K562 (cell line): ENCODE results near the gene RAD50. TPM values are rescaled to one million over a fixed set of nuclear protein-coding genes. Genes with fewer than 3 reads are reported as not detected.

Experiments
- ATAC-seq: fragments of 200-7000 bp; cut with Tn5 transposase; 3 replicates; pipeline ENCODE4 v1.9.1; 2020; ENCODE audit warnings: moderate library complexity
- BruUV-seq: library from RNA; stranded (reverse); fragments of 400-500 nt; replicated peaks from 2 replicates; lab custom pipeline; 2021; lab: Mats Ljungman, UMichigan
- CTCF ChIA-PET: fragments of 300-600 bp; formaldehyde crosslinking; extraction: SDS; loops from one replicate; lab custom pipeline; 2021; ENCODE audit warnings: low intra/inter-chr PET ratio; lab: Yijun Ruan, JAX
- POLR2A ChIA-PET: fragments of 300-600, 350-650 bp; sonication (Branson Sonifier 250); formaldehyde crosslinking; extraction: SDS; loops from one replicate; lab custom pipeline; 2021; ENCODE audit warnings: antibody characterized with exemption, inconsistent platforms; lab: Yijun Ruan, JAX
- DNase-seq, 4 experiments: peaks; one replicate each; pipeline versions ENCODE4 v3.0.0 to v3.0.0-alpha.2; 2011 to 2018; ENCODE audit warnings: low spot score in 3 of 4, mixed read lengths in 3 of 4; ENCODE audit errors: extremely low read depth in 1 of 4
- FAIRE-seq: peaks from 2 replicates; lab custom pipeline; 2011; peaks lifted over from hg19 to GRCh38; lab: Jason Lieb, UNC
- H2AFZ ChIP-seq: 2 replicates; pipeline ENCODE4 v1.6.0; 2011; ENCODE audit warnings: low read depth, low read length, control low read depth, inconsistent platforms
- H3K27ac ChIP-seq: fragments of 200-600 bp; 3 replicates; pipeline ENCODE4 v1.8.0; 2011; ENCODE audit warnings: low read depth, mild to moderate bottlenecking, control low read depth, inconsistent platforms, low read length, moderate library complexity, mixed read lengths; ENCODE audit errors: extremely low read depth
- H3K27me3 ChIP-seq, 2 experiments: fragments of 300-600 bp in 1 of 2; 2 replicates in 1 of 2; 3 replicates in 1 of 2; pipeline versions ENCODE4 v1.6.0 to v1.8.0; 2011; ENCODE audit warnings: inconsistent platforms in 2 of 2, low read length in 2 of 2, mild to moderate bottlenecking in 1 of 2, mixed read lengths in 1 of 2, moderate library complexity in 1 of 2; ENCODE audit not compliant: control insufficient read depth in 2 of 2, insufficient read depth in 2 of 2
- H3K36me3 ChIP-seq: fragments of 300-600 bp; 3 replicates; pipeline ENCODE4 v1.8.0; 2011; ENCODE audit warnings: mild to moderate bottlenecking, low read length, inconsistent platforms; ENCODE audit not compliant: control insufficient read depth, insufficient read depth
- H3K4me1 ChIP-seq, 2 experiments: fragments of 200-600 bp in 1 of 2; replicated peaks in 1 of 2; 2 replicates in 1 of 2; 3 replicates in 1 of 2; pipeline versions ENCODE4 v1.5.1 to v1.8.0; 2011; ENCODE audit warnings: inconsistent platforms in 2 of 2, low read length in 2 of 2, mild to moderate bottlenecking in 1 of 2, mixed read lengths in 1 of 2, moderate library complexity in 1 of 2; ENCODE audit not compliant: control insufficient read depth in 2 of 2, insufficient read depth in 2 of 2
- H3K4me2 ChIP-seq: 2 replicates; pipeline ENCODE4 v1.6.1; 2011; ENCODE audit warnings: low read length, control low read depth, inconsistent platforms, mixed read lengths; ENCODE audit not compliant: insufficient read depth
- H3K4me3 ChIP-seq: fragments of 200-600 bp; sonication (generic), shearing (Covaris generic); 2 replicates; pipeline ENCODE4 v1.5.1; 2016; ENCODE audit warnings: control low read depth, inconsistent platforms
- H3K79me2 ChIP-seq: fragments of 200-600 bp; 3 replicates; pipeline ENCODE4 v1.8.0; 2011; ENCODE audit warnings: low read length, inconsistent platforms; ENCODE audit not compliant: control insufficient read depth, insufficient read depth
- H3K9ac ChIP-seq, 2 experiments: 2 replicates each; pipeline versions ENCODE4 v1.6.0 to v1.6.1; 2011; ENCODE audit warnings: low read depth in 2 of 2, low read length in 2 of 2, control low read depth in 1 of 2, inconsistent platforms in 1 of 2, mild to moderate bottlenecking in 1 of 2, mixed read lengths in 1 of 2; ENCODE audit not compliant: insufficient read depth in 1 of 2
- H3K9me1 ChIP-seq: one replicate; pipeline ENCODE4 v1.6.0; 2011; ENCODE audit warnings: inconsistent platforms, mild to moderate bottlenecking, low read length, moderate library complexity; ENCODE audit not compliant: control insufficient read depth, insufficient read depth
- H3K9me3 ChIP-seq: replicated peaks from 2 replicates; pipeline ENCODE4 v1.5.1; 2011; ENCODE audit warnings: low read depth, low read length, inconsistent platforms; ENCODE audit not compliant: control insufficient read depth, insufficient read depth
- H4K20me1 ChIP-seq: replicated peaks from 2 replicates; pipeline ENCODE4 v1.6.1; 2011; ENCODE audit warnings: low read length, inconsistent platforms, mixed read lengths; ENCODE audit not compliant: control insufficient read depth, insufficient read depth
- CBFA2T2 ChIP-seq: fragments of 450-650 bp; conservative IDR thresholded peaks from 2 replicates; pipeline ENCODE4 v1.6.1; 2017; ENCODE audit warnings: mild to moderate bottlenecking
- CBX8 ChIP-seq: fragments of 200-600 bp; sonication (generic); IDR thresholded peaks from 2 replicates; pipeline ENCODE4 v1.6.1; 2012; ENCODE audit warnings: borderline replicate concordance, mixed run types, low read depth, mild to moderate bottlenecking, moderate library complexity, mixed read lengths, low read length, control low read depth, inconsistent platforms; ENCODE audit not compliant: poor library complexity, severe bottlenecking; ENCODE audit errors: extremely low read depth
- COPS2 ChIP-seq: fragments of 450-650 bp; conservative IDR thresholded peaks from 2 replicates; pipeline ENCODE4 v1.6.1; 2016; ENCODE audit warnings: mild to moderate bottlenecking, moderate library complexity
- EGR1 ChIP-seq: fragments of 450-650 bp; conservative IDR thresholded peaks from 2 replicates; pipeline ENCODE4 v1.6.1; 2017; ENCODE audit warnings: mild to moderate bottlenecking
- ETV6 ChIP-seq, 3 experiments: fragments of 150-350 bp in 1 of 3; sonication (generic) in 1 of 3; formaldehyde crosslinking in 1 of 3; IDR thresholded peaks; 2 replicates each; pipeline versions ENCODE4 v1.6.1 to v1.8.0; 2014 to 2022; ENCODE audit warnings: borderline replicate concordance in 2 of 3, low read depth in 2 of 3, antibody characterized with exemption in 1 of 3, low read length in 1 of 3, mild to moderate bottlenecking in 1 of 3, missing genetic modification reagents in 1 of 3
- FOXA1 ChIP-seq: fragments of 450-650 bp; IDR thresholded peaks from 2 replicates; pipeline ENCODE4 v1.6.1; 2016; ENCODE audit warnings: mild to moderate bottlenecking, borderline replicate concordance
- MAX ChIP-seq: sonication (generic); formaldehyde crosslinking; IDR thresholded peaks from 2 replicates; pipeline ENCODE4 v1.9.0; 2022; ENCODE audit warnings: mild to moderate bottlenecking, missing genetic modification reagents
- NR3C1 ChIP-seq: sonication (generic); formaldehyde crosslinking; IDR thresholded peaks from 2 replicates; pipeline ENCODE4 v1.8.1; 2022; ENCODE audit warnings: missing genetic modification reagents
- SMAD2 ChIP-seq: fragments of 150-350 bp; IDR thresholded peaks from 2 replicates; pipeline ENCODE4 v1.6.1; 2014; ENCODE audit warnings: low read depth, mild to moderate bottlenecking, low read length
- THAP7 ChIP-seq: fragments of 250-450 bp; sonication (Bioruptor Pico); IDR thresholded peaks from 2 replicates; pipeline ENCODE4 v1.5.0; 2021
- ZMIZ1 ChIP-seq, 2 experiments: fragments of 150-350 bp in 1 of 2; IDR thresholded peaks; 2 replicates each; pipeline ENCODE4 v1.6.1; 2012 to 2016; ENCODE audit warnings: low read depth in 2 of 2, low read length in 2 of 2, mild to moderate bottlenecking in 1 of 2, moderate library complexity in 1 of 2
- WGBS: fragments of 100-300 bp; shearing (Covaris generic); methylation state at CpG from one replicate; pipeline ENCODE4 v1.1.6; 2016; ENCODE audit warnings: low coverage, mixed read lengths; ENCODE audit not compliant: insufficient coverage; ENCODE audit errors: missing lambda C conversion rate; 5-methylcytosine and 5-hydroxymethylcytosine counted together
- in situ Hi-C: fragments of 300-500 bp; cut with MboI; formaldehyde crosslinking; loops from 4 replicates; pipeline ENCODE4 v1.15.0; 2018; ENCODE audit warnings: inconsistent platforms, mixed read lengths
- intact Hi-C: fragments of 100-400 bp; cut with micrococcal nuclease; formaldehyde crosslinking; loops from 2 replicates; pipeline ENCODE4 v1.14.2; 2022
- polyA plus RNA-seq, 8 experiments: library from polyadenylated mRNA; depleted of rRNA in 4 of 8; stranded (reverse) in 5 of 8; unstranded in 3 of 8; fragments of >200 nt; fragmentation: Nextera tagmentation in 2 of 8; fragmentation: Illumina TruSeq in 1 of 8; extraction: Ambion mirVana in 2 of 8; extraction: Trizol in 1 of 8; gene quantifications; 2 replicates each; pipeline versions ENCODE4 v1.2.1 to v1.2.3, GENCODE V29; 2011 to 2014; ENCODE audit warnings: inconsistent platforms in 1 of 8, missing spikeins in 1 of 8
- total RNA-seq, 7 experiments: library from RNA; depleted of rRNA in 6 of 7; stranded (reverse); fragments of >200 nt in 6 of 7; fragmentation: Illumina TruSeq in 2 of 7; extraction: Trizol in 2 of 7; gene quantifications; 2 replicates each; pipeline versions ENCODE4 v1.2.1 to v1.2.3, GENCODE V29; 2011 to 2021; ENCODE audit warnings: low replicate concordance in 1 of 7

The RAD50 gene
- total and polyA plus RNA-seq, 9 of the 15 experiments (the other 6 are each of a cell fraction or from before 2014, with no cell fraction given), result 15.3 to 74.2 (median 44.1) TPM

GRCh38 chr5:132663771-132664695 is 107.3 kb downstream of the RAD50 start:
- FAIRE-seq, result peak; percentile 81
- peak; percentile 35 for ATAC-seq
- no peak for TF ChIP-seq CBX8
- TF ChIP-seq CBFA2T2, result no peak
- no peak for TF ChIP-seq COPS2
- TF ChIP-seq SMAD2, result no peak
- TF ChIP-seq ETV6 (IDR thresholded peaks at IDR 0.05; ENCODE audit: borderline replicate concordance in 1 of 2, low read depth in 2 of 2, low read length in 1 of 2), result no peak
- no peak for TF ChIP-seq ETV6 (CRISPR knock-in tag; IDR thresholded peaks at IDR 0.05; ENCODE audit: borderline replicate concordance)
- no peak for TF ChIP-seq FOXA1
- peak; percentile 40; the same call in 1 of the 2 replicates for TF ChIP-seq EGR1
- peak; percentile 91 for TF ChIP-seq MAX
- no peak for TF ChIP-seq NR3C1
- TF ChIP-seq THAP7, result no peak
- TF ChIP-seq ZMIZ1 (IDR thresholded peaks at IDR 0.05; ENCODE audit: low read depth in 2 of 2, low read length in 2 of 2), result 0 out of 4 replicates have a peak, but pooled peaks of 1 of the 2 experiments have one; percentile 25

More at GRCh38 chr5:132663771-132664695, 107.3 kb downstream of the RAD50 start:
- BruUV-seq, result no TSS peak
- Histone ChIP-seq H3K36me3 (no peaks in the 10 kb centered on the region), H2AFZ (peak overlapping the region; percentile 94), H4K20me1 (no peaks in the 10 kb centered on the region), H3K9ac (peak overlapping the region; percentile 58 to 81), H3K9me3 (no peaks in the 10 kb centered on the region), H3K27me3 (no peaks in the 10 kb centered on the region), H3K4me3 (no peak overlapping the region), H3K79me2 (no peaks in the 10 kb centered on the region), H3K27ac (peak overlapping the region; percentile 81), H3K4me1 (peaks cover 63 to 82% of the 10 kb centered on the region in 2 experiments), H3K4me2 (peak overlapping the region; percentile 61), H3K9me1 (no peaks in the 10 kb centered on the region)
- intact Hi-C loops (loop anchor here (5.0 kb wide), 2 partner anchors 73 to 158 kb away; partner anchors contain the start of gene KIF3A), in situ Hi-C loops (no loop called here)
- DNase-seq, result peak; percentile 55 to 78 (median 63)
- WGBS, result 21% methylated on average over 13 of the region's 13 CpGs
- POLR2A ChIA-PET, result interaction anchor here (0.9 to 2.5 kb wide), 6 partner anchors 10 to 166 kb away, joined by 3 to 12 read pairs (median 4); partner anchors contain the start of genes IL4 and SHROOM1
- CTCF ChIA-PET, result no interaction called here
